ENCODE results near the gene ITPKC. TPM values are rescaled to one million over a fixed set of nuclear protein-coding genes. Genes with fewer than 3 reads are reported as not detected.
A peak's percentile ranks its signal among the peaks of the same experiment; 100 is the strongest.
"Not testable (repeated sequence)": the region's sequence is repeated elsewhere in the genome, so short reads cannot be mapped to it uniquely, and the experiment has no call there.

Gene ITPKC
- total RNA-seq, 1 experiment from 2014 or later: 14.3 TPM

DNA sequence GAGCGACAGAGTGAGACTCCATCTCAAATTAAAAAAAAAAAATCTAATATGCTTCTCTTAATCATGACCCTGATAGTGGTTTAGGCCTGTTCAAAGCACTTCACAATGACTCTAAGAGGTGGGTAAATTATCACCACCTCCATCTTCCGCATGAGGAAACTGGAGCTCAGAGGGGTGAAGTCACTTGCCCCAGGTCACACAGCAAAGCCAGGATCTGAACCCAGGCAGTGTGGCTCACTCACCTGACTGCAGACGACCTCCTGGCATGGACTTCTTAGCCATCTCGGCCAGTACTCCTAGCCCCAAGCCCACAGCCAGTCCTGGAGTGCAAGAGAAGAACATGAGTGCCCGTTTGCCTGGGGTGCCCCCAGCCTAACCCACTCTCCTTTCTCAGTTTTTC is 7.1 kb upstream of the ITPKC start:
- in situ Hi-C loops (cut with HindIII; ENCODE audit: low sequenced_read_pairs): no loop called here

GRCh38 chr19:40713939-40714338 is 3.0 kb upstream of the ITPKC start:
- in situ Hi-C loops (cut with HindIII; ENCODE audit: low sequenced_read_pairs): no loop called here
- no peak for DNase-seq (ENCODE audit: low spot score)

More for the DNA sequence above, 7.1 kb upstream of the ITPKC start:
- no peak for DNase-seq (ENCODE audit: low spot score)

GRCh38 chr19:40714441-40715299 is 2.2 kb upstream of the ITPKC start:
- in situ Hi-C loops (cut with HindIII; ENCODE audit: low sequenced_read_pairs): no loop called here
- peak; percentile 96 for DNase-seq (ENCODE audit: low spot score)

DNA sequence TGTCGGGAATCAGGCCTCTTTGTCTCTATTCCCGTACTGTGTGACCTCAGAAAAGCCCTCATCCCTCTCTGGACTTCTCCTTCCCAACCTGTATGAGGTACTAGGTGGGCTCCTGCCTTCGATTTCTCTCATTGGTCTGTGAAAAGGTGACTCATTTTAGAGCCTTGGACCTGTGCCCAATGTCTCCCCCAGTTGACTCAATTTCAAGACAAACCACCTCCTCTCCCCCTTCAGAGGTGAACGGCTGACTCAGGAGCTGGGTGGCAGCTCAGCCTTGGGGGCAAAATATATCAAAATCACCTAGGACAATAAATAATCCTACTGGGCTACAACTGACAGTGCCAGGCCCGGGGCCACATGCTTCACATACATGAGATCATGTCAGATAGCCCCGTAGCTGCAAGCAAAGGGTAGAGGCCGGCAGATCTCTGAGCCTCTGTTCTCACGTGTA is 856 bp upstream of the ITPKC start:
- in situ Hi-C loops (cut with HindIII; ENCODE audit: low sequenced_read_pairs): no loop called here
- no peak for DNase-seq (ENCODE audit: low spot score)

DNA sequence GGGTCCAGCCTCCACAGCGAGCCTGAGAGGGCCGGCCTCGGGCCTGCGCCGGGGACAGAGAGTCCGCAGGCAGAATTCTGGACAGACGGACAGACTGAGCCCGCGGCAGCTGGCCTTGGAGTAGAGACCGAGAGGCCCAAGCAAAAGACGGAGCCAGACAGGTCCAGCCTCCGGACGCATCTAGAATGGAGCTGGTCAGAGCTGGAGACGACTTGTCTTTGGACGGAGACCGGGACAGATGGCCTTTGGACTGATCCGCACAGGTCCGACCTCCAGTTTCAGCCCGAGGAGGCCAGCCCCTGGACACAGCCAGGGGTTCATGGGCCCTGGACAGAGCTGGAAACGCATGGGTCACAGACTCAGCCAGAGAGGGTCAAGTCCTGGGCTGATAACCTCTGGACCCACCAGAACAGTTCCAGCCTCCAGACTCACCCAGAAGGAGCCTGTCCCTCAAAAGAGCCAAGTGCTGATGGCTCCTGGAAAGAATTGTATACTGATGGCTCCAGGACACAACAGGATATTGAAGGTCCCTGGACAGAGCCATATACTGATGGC is 490 bp downstream of the ITPKC start:
- DNase-seq (ENCODE audit: low spot score): no peak
- in situ Hi-C loops (cut with HindIII; ENCODE audit: low sequenced_read_pairs): no loop called here

DNA sequence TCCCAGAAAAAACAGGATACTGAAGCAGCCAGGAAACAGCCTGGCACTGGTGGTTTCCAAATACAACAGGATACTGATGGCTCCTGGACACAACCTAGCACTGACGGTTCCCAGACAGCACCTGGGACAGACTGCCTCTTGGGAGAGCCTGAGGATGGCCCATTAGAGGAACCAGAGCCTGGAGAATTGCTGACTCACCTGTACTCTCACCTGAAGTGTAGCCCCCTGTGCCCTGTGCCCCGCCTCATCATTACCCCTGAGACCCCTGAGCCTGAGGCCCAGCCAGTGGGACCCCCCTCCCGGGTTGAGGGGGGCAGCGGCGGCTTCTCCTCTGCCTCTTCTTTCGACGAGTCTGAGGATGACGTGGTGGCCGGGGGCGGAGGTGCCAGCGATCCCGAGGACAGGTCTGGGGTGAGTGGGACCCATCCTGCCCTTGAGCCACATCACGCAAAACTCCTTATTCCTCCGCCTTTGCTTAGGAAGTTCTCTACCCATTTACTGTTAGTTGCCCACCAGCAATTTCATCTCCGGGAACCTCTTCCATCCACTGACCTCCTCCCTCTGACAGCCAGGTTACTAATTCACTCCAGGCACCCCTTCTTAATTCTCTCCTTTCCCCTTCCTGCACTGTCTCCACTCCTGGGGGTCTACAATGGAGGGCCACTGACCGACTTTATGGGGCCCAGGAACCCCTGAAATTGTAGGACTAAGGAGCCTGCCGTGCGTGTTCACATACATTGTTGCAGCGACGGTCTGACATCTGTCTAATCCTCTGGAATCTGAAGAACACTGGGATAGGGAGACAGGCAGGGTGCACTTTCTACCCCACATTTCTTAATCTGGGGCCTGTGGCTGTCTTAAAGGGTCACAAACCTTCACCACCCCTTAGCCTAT is 1.2 kb downstream of the ITPKC start:
- no peak for DNase-seq (ENCODE audit: low spot score)
- in situ Hi-C loops (cut with HindIII; ENCODE audit: low sequenced_read_pairs): no loop called here

DNA sequence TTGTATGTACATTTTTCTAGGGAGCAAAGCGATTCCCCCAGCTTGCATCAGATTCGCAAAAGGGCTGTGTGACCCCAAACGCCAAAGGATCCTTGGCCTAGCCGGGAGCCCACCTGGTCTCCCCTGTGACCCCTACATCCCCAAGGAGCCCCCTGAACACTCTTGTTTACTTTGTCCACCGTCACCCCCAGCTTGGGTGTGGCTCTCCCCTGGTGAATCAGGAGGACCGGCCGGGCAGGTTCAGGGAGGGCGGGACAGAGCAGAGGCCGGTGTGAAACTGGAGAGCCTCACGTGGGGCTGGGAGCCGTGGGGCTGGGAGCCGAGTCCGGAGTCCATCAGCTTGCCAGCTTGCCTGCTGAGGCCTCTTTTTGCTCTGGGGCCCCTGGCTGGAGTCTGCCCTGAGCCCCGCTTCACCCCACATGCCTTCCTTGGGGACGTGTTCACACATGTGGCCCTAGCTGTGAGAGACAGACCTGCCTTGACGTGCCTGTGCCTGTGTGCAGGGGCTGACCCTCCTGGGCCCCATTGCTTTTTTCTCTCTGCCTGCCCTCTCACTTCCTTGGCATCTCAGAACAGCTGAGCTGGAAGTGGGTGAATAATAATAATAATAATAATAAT is 2.0 kb downstream of the ITPKC start:
- in situ Hi-C loops (cut with HindIII; ENCODE audit: low sequenced_read_pairs): no loop called here
- peak; percentile 46 for DNase-seq (ENCODE audit: low spot score)

- in situ Hi-C loops (cut with HindIII; ENCODE audit: low sequenced_read_pairs): no loop called here
Observed at GRCh38 chr19:40719414-40719894, 2.5 kb downstream of the ITPKC start.

GRCh38 chr19:40721140-40721486 is 4.2 kb downstream of the ITPKC start:
- in situ Hi-C loops (cut with HindIII; ENCODE audit: low sequenced_read_pairs): no loop called here
- no peak for DNase-seq (ENCODE audit: low spot score)

More at GRCh38 chr19:40719414-40719894, 2.5 kb downstream of the ITPKC start:
- DNase-seq (ENCODE audit: low spot score): no peak

- no peak for DNase-seq (ENCODE audit: low spot score)
- in situ Hi-C loops (cut with HindIII; ENCODE audit: low sequenced_read_pairs): no loop called here
Observed at GRCh38 chr19:40721936-40722661, 5.2 kb downstream of the ITPKC start.

GRCh38 chr19:40723661-40724254 is 6.8 kb downstream of the ITPKC start:
- no peak for DNase-seq (ENCODE audit: low spot score)
- in situ Hi-C loops (cut with HindIII; ENCODE audit: low sequenced_read_pairs): no loop called here

DNA sequence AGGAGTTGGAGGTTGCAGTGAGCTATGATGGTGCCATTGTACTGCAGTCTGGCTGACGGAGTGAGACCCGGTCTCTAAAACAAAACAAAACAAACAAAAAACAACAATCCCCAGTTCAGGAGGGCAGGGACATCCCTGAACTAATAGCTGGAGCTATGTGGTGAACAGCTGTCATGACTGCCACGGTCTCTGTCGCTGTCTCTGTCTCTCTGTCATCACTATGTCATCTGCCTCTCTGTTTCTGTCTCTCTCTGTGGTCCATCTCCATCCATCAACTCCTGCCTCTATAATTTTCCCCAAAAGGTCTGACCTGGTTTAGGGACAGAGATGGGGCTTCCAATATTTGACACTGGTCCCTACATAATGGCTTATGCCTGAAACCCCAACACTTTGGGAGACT is 7.4 kb downstream of the ITPKC start:
- in situ Hi-C loops (cut with HindIII; ENCODE audit: low sequenced_read_pairs): no loop called here
- DNase-seq (ENCODE audit: low spot score): no peak

GRCh38 chr19:40724855-40725254 is 7.9 kb downstream of the ITPKC start:
- no peak for DNase-seq (ENCODE audit: low spot score)
- in situ Hi-C loops (cut with HindIII; ENCODE audit: low sequenced_read_pairs): no loop called here

DNA sequence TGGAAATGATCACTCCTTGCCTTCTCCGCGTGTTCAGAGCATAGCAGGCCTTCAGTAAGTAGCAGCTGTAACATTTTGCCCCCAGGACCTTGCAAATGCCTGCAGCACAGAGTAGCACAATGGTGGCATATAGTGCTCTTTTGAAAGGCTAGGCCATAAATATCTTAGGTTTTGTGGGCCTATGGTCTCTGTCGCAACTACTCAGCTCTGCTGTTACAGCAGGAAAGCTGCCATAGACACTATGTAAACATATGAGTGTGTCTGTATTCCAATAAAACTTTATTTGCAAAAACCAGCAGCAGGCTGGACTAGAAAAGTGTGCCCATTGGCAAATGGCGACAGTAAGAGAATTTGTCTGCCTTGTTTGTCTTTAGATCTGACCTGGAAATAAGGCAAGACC is 9.4 kb downstream of the ITPKC start:
- in situ Hi-C loops (cut with HindIII; ENCODE audit: low sequenced_read_pairs): no loop called here
- DNase-seq (ENCODE audit: low spot score): no peak

DNA sequence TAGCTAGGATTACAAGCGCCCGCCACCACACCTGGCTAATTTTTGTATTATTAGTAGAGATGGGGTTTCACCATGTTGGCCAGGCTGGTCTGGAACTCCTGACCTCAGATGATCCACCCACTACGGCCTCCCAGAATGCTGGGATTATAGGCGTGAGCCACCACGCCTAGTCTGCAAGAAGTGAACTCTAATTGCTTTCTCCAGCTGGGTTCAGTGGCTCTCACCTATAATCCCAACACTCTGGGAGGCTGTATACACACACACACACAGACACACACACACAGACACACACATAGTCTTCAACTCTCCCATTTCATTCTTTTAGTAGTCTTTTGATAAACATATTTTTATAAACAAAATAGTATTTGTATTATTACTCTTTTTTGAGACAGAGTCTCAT is 13.2 kb downstream of the ITPKC start:
- DNase-seq (ENCODE audit: low spot score); in situ Hi-C loops (cut with HindIII; ENCODE audit: low sequenced_read_pairs): not testable (repeated sequence)

- DNase-seq (ENCODE audit: low spot score); in situ Hi-C loops (cut with HindIII; ENCODE audit: low sequenced_read_pairs): not testable (repeated sequence)
Observed at GRCh38 chr19:40732304-40732703, 15.4 kb downstream of the ITPKC start.

DNA sequence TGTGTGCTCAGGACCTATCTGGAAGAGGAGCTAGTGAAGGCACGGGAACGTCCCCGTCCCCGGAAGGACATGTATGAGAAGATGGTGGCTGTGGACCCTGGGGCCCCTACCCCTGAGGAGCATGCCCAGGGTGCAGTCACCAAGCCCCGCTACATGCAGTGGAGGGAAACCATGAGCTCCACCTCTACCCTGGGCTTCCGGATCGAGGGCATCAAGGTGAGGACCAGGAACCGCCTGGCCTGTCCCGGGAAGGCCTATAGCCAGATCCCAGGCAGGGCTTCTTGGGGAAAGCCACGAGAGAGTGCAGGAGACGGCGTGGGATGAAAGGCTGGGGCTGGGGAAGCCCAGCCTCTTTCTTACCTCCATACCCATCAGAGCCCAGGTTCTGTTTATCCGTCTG is 16.2 kb downstream of the ITPKC start:
- in situ Hi-C loops (cut with HindIII; ENCODE audit: low sequenced_read_pairs): no loop called here
- DNase-seq (ENCODE audit: low spot score): no peak

DNA sequence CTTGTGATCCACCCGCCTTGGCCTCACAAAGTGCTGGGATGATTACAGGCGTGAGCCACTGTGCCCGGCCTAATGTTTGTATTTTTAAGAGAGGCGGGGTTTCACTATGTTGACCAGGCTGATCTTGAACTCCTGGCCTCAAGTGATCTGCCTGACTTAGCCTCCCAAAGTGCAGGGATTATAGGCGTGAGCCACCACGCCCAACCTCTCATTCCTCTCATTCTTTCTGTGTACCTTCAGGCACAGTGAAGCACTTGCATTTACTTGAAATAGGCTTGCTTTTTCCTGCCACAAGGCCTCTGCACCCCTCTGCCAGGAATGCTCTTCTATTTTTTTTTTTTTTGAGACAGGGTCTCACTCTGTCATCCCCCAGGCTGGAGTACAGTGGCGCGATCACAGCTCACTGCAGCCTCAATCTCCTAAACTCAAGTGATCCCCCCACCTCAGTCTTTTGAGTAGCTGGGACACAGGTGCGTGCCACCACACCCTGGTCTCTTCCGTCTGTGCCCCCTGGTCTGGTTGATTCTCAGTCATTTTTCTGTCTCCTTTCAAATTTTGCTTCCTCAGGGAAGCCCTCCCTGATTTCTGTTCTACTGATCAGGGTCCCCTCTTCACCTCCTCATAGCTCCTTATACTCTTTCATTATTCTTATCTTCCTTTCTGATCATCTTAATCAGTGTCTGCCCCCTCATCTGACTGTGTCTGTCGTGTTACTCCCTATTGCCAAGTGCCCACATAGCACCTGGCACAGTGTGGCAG is 18.3 kb downstream of the ITPKC start:
- in situ Hi-C loops (cut with HindIII; ENCODE audit: low sequenced_read_pairs): no loop called here
- no peak for DNase-seq (ENCODE audit: low spot score)
